T-helper 1 cell treated with Interleukin-12 subunit alpha and Interleukin-12 subunit beta and Interleukin-4 antibody, amounts not matched to agents 30 ng/mL and 1 ng/mL, for 36 hours (primary cell): ENCODE data around the gene TSPEAR. TPM values are rescaled to one million over a fixed set of nuclear protein-coding genes. Genes with fewer than 3 reads are reported as not detected.
"Not testable (repeated sequence)": the region's sequence is repeated elsewhere in the genome, so short reads cannot be mapped to it uniquely, and the experiment has no call there.

Experiments used
- intact Hi-C: fragments of 100-400 bp; cut with micrococcal nuclease; formaldehyde crosslinking; loops from one replicate; pipeline ENCODE4 v1.15.1; 2024
- total RNA-seq: library from RNA; stranded (reverse); gene quantifications from 2 replicates; pipeline ENCODE4 v1.2.3, GENCODE V29; 2022

The TSPEAR gene
- total RNA-seq, 1 donor from 2014 or later: not detected

GRCh38 chr21:44510109-44510507 is 201.3 kb downstream of the TSPEAR start:
- intact Hi-C loops: loop anchor here (1.0 kb wide), 2 partner anchors 232 to 283 kb away; no protein-coding TSS in a partner anchor

GRCh38 chr21:44509539-44509938 is 201.8 kb downstream of the TSPEAR start:
- intact Hi-C loops: no loop called here

GRCh38 chr21:44508711-44509445 is 202.5 kb downstream of the TSPEAR start:
- intact Hi-C loops: no loop called here

- intact Hi-C loops: no loop called here
Measured at GRCh38 chr21:44508426-44508710, 203.0 kb downstream of the TSPEAR start.

- intact Hi-C loops: no loop called here
Measured at GRCh38 chr21:44507673-44508425, 203.5 kb downstream of the TSPEAR start.

- intact Hi-C loops: no loop called here
Measured at GRCh38 chr21:44506279-44507255, 204.8 kb downstream of the TSPEAR start.

GRCh38 chr21:44505673-44506278 is 205.6 kb downstream of the TSPEAR start:
- intact Hi-C loops: no loop called here

GRCh38 chr21:44503901-44504399 is 207.4 kb downstream of the TSPEAR start:
- intact Hi-C loops: no loop called here

- intact Hi-C loops: not testable (repeated sequence)
Measured at GRCh38 chr21:44503006-44503889, 208.1 kb downstream of the TSPEAR start.

GRCh38 chr21:44502171-44502958 is 209.0 kb downstream of the TSPEAR start:
- intact Hi-C loops: no loop called here

GRCh38 chr21:44500111-44500510 is 211.3 kb downstream of the TSPEAR start:
- intact Hi-C loops: no loop called here

GRCh38 chr21:44499631-44500030 is 211.7 kb downstream of the TSPEAR start:
- intact Hi-C loops: no loop called here

GRCh38 chr21:44499211-44499560 is 212.2 kb downstream of the TSPEAR start:
- intact Hi-C loops: no loop called here

- intact Hi-C loops: no loop called here
Measured at GRCh38 chr21:44498280-44499210, 212.8 kb downstream of the TSPEAR start.

GRCh38 chr21:44497703-44498126 is 213.7 kb downstream of the TSPEAR start:
- intact Hi-C loops: no loop called here

GRCh38 chr21:44496564-44497550 is 214.5 kb downstream of the TSPEAR start:
- intact Hi-C loops: no loop called here
